HG03469 (cell line): ENCODE measurements around the gene TYSND1.
"Not testable (repeated sequence)": the region's sequence is repeated elsewhere in the genome, so short reads cannot be mapped to it uniquely, and the experiment has no call there.

Experiments used
- ATAC-seq: cut with Tn5 transposase; IDR thresholded peaks from one replicate; pipeline ENCODE4 v1.9.1; 2021; ENCODE audit warnings: mild to moderate bottlenecking, moderate library complexity, moderate number of reproducible peaks; ENCODE audit not compliant: unreplicated experiment

Gene TYSND1

GRCh38 chr10:70114902-70115301 lies 31.6 kb downstream of the TYSND1 start:
- ATAC-seq = no peak

DNA sequence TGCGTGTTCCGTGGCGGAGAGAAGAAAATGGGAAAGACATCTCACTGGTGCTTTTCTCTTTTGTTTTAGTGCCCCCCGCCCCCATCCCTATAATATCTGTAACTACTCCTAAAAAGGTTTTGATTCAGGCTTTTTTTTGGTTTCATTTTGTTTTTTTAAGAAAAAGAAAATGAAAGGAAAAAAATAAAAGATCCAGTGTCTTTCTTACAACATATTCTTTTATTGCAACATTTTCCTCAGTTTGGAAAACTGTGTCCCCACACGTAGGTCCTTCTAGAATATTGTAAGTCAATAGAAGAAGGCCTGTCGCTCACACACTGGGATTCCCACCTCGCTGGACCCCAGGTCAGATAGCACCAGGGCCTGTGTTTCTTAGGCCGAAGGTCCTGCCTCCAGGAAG lies 34.4 kb downstream of the TYSND1 start:
- no peak for ATAC-seq

GRCh38 chr10:70111496-70111895 lies 35.0 kb downstream of the TYSND1 start:
- ATAC-seq = no peak

GRCh38 chr10:70109064-70109729 lies 37.3 kb downstream of the TYSND1 start:
- no peak for ATAC-seq

- no peak for ATAC-seq
These were observed 39.3 kb downstream of the TYSND1 start for GRCh38 chr10:70106958-70107791.

- ATAC-seq = no peak
These were observed 44.8 kb downstream of the TYSND1 start for GRCh38 chr10:70101668-70102067.

DNA sequence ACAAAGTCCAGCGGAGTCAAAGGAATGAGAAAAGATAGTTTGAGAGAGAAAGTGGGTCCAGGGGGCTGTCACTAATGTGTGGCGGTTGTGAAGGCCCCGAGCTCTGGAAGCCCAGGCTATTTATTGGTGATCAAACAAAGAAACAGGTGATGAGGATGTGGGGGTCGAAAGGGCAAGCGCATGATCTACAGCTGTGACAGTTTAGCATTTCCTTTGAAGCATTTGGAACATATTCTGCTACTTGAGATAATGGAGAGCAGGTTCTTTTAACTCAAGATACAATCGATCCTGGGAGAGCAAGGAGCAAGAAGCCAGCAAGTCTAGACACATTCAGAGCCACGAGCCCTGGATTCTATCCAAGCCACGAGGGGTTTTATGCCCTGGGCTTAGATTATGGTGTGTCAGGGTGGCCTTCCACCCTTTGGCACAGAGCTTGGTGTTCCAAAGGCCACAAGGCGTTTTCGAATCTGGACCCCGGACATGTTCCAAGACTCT lies 45.4 kb downstream of the TYSND1 start:
- ATAC-seq = not testable (repeated sequence)

GRCh38 chr10:70098271-70098670 lies 48.2 kb downstream of the TYSND1 start:
- ATAC-seq = no peak

DNA sequence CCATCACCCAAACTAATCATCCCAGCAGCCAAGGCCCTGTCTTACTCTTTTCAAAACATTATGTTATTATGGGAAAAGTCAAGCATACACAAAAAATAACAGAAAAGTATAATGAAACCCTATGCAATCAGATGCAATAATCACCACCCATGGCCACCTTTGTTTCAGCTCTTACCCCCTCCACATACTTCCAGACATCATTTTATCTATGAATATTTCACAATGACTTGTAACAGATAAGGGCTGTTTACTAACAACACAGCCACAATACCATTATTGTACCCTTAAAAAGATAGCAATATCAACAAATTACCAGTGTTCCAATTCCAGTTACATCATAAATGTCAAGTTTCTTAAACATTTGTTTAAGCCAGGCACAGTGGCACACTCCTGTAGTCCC lies 49.0 kb downstream of the TYSND1 start:
- ATAC-seq = no peak

- ATAC-seq = no peak
These were observed 49.6 kb downstream of the TYSND1 start for GRCh38 chr10:70096705-70097420.

- ATAC-seq = no peak
These were observed 50.3 kb downstream of the TYSND1 start for GRCh38 chr10:70096016-70096704.

DNA sequence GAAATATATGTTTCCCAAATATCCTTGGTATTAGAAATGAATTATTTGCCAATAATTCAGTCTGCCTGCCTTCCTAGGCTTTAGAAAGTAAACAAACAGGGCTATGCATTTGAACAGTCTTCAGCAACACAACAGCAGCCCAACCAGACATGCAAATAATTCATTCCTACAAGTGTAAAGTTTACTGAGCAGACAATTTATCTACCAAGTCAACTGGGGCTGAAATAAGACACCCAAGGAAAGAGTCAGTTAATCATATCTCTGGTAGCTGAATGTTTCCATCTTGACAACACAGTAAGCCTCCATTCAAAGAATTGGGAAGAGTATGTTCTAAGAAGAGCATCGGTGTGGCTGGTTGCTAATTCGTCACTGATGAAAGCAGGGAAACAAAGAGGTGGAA lies 52.2 kb downstream of the TYSND1 start:
- no peak for ATAC-seq

GRCh38 chr10:70093335-70093944 lies 53.1 kb downstream of the TYSND1 start:
- ATAC-seq = no peak

DNA sequence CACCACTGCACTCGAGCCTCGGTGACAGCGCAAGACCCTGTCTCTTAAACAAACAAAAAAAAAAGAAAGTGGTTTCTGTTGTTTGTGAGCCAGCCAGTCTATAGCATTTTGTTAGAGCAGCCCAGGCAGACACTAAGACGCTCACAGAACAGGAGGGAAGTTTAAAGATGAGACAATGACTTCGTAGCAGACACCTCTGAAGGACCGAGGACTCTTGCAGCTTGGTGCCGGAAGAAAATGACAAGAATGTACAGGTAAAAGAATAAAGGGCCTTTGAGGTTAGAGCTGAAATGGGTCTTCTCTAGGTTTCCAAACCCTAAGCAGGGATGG lies 54.1 kb downstream of the TYSND1 start:
- ATAC-seq = no peak

GRCh38 chr10:70090951-70091350 lies 55.5 kb downstream of the TYSND1 start:
- no peak for ATAC-seq

GRCh38 chr10:70090013-70090412 lies 56.5 kb downstream of the TYSND1 start:
- no peak for ATAC-seq

GRCh38 chr10:70088308-70088698 lies 58.2 kb downstream of the TYSND1 start:
- ATAC-seq = no peak
